Measurements from ENCODE around the gene POTEB. TPM values are rescaled to one million over a fixed set of nuclear protein-coding genes. Genes with fewer than 3 reads are reported as not detected.
"Not testable (repeated sequence)": the region's sequence is repeated elsewhere in the genome, so short reads cannot be mapped to it uniquely, and the experiment has no call there.

POTEB gene
- polyA plus RNA-seq (ENCODE audit: insufficient read length in 12 of 12) = not detected
- long read RNA-seq, donor 1 = 0 reads
- long read RNA-seq, donor 2 = 0 reads
- long read RNA-seq, donor 3 = 0 reads
- long read RNA-seq, donor 4 = 0 reads
- long read RNA-seq, donor 5 = 0 reads
- long read RNA-seq, donor 6 = 0 reads
- long read RNA-seq, donor 7 = 0 reads
- long read RNA-seq, donor 8 = 0 reads
- long read RNA-seq, donor 9 = 0 reads
- long read RNA-seq, donor 10 = 0 reads
- long read RNA-seq, donor 11 = 0 reads

GRCh38 chr15:21877635-21878034 lies at the start of gene POTEB:
TSS of gene POTEB (minus strand) at chr15:21877735. CDS start at chr15:21877246, 489 bp downstream.
- DNase-seq = not testable (repeated sequence)

GRCh38 chr15:21890955-21891354 lies 13.4 kb upstream of the POTEB start:
- not testable (repeated sequence) for DNase-seq

GRCh38 chr15:21889542-21889941 lies 12.0 kb upstream of the POTEB start:
- not testable (repeated sequence) for DNase-seq

GRCh38 chr15:21838831-21839230 lies 38.7 kb downstream of the POTEB start:
- not testable (repeated sequence) for DNase-seq

Other genes starting within 250 kb of the POTEB start
- gene OR4M2, start 202.8 kb upstream of the POTEB start, polyA plus RNA-seq (ENCODE audit: insufficient read length in 12 of 12) = not detected

Measured in muscle of arm (tissue), 14 donors.